DMS153 treated with DMSO at 0.1 percent for 48 hours (cell line): Measurements from ENCODE around the gene LAPTM5.

Source experiments
- DNase-seq: peaks from one replicate; lab custom pipeline; 2025; ENCODE audit not compliant: unreplicated experiment; lab: John Stamatoyannopoulos, UW

Gene LAPTM5

DNA sequence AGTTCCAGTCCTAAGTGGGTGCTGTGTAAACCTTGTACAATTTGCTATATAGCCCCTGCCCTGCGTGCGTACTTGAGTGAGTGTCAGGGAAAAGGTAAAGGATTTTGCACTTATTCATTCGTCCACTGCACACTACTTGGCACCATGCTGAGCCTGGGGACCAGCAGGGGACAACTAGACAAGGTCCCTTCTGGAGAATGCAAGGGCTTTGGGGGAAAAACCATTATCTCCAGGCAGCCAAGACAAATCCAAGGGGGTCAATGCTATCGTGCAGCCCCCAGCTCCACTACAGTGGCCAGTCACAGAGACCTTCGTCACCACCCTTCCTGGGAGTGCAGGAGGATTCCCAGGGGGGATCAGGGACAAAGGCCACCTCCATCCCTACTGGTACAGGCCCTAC is 73.9 kb downstream of the LAPTM5 start:
- DNase-seq: no peak
